H1 (cell line): ENCODE data around the gene NDUFA8. TPM values are rescaled to one million over a fixed set of nuclear protein-coding genes. Genes with fewer than 3 reads are reported as not detected.

Source experiments
- CTCF ChIA-PET: fragments of 300-600 bp; sonication (Branson Sonifier 250); formaldehyde crosslinking; loops from one replicate; lab custom pipeline; 2021; ENCODE audit not compliant: partially characterized antibody; lab: Charles Lee
- POLR2A ChIA-PET: fragments of 300-600 bp; sonication (Branson Sonifier 250); formaldehyde crosslinking; loops from one replicate; lab custom pipeline; 2021; ENCODE audit warnings: inconsistent platforms; ENCODE audit not compliant: partially characterized antibody; lab: Charles Lee
- DNase-seq, 2 experiments: peaks; one replicate each; pipeline versions ENCODE4 v3.0.0 to v3.0.0-alpha.2; 2010 to 2022; ENCODE audit warnings: low spot score in 2 of 2, low read depth in 1 of 2, mixed read lengths in 1 of 2
- FAIRE-seq: peaks from 2 replicates; lab custom pipeline; 2011; peaks lifted over from hg19 to GRCh38; lab: Jason Lieb, UNC
- H2AFZ ChIP-seq: 2 replicates; pipeline ENCODE4 v1.8.1; 2012; ENCODE audit warnings: low read length, inconsistent platforms
- H2AK5ac ChIP-seq: 2 replicates; pipeline ENCODE4 v1.6.1; 2013; ENCODE audit warnings: low read depth, low read length
- H2BK120ac ChIP-seq: replicated peaks from 2 replicates; pipeline ENCODE3; 2013; ENCODE audit warnings: low read depth, low read length, inconsistent platforms
- H2BK12ac ChIP-seq: 2 replicates; pipeline ENCODE4 v1.6.1; 2013; ENCODE audit warnings: low read depth, low read length
- H2BK15ac ChIP-seq: 2 replicates; pipeline ENCODE4 v1.6.1; 2013; ENCODE audit warnings: low read length
- H2BK20ac ChIP-seq: 2 replicates; pipeline ENCODE4 v1.6.1; 2013; ENCODE audit warnings: low read length
- H2BK5ac ChIP-seq: 2 replicates; pipeline ENCODE4 v1.6.1; 2013; ENCODE audit warnings: low read depth, low read length
- H3K14ac ChIP-seq: 2 replicates; pipeline ENCODE4 v1.6.1; 2013; ENCODE audit warnings: inconsistent platforms; ENCODE audit not compliant: insufficient read length
- H3K18ac ChIP-seq: 2 replicates; pipeline ENCODE4 v1.6.1; 2013; ENCODE audit warnings: low read length; ENCODE audit errors: extremely low read depth
- H3K23ac ChIP-seq: 2 replicates; pipeline ENCODE4 v1.6.1; 2013; ENCODE audit warnings: inconsistent platforms; ENCODE audit not compliant: insufficient read length
- H3K23me2 ChIP-seq: 2 replicates; pipeline ENCODE4 v1.6.1; 2013; ENCODE audit warnings: low read depth, low read length
- H3K27ac ChIP-seq: 2 replicates; pipeline ENCODE4 v1.6.1; 2011; ENCODE audit warnings: low read depth, low read length, inconsistent platforms
- H3K27me3 ChIP-seq, 4 experiments: replicated peaks in 1 of 4; 1 replicate in 1 of 4; 2 replicates in 3 of 4; pipeline versions ENCODE4 v1.6.1 to v1.8.1; 2011 to 2013; ENCODE audit warnings: low read length in 3 of 4, mild to moderate bottlenecking in 3 of 4, inconsistent platforms in 2 of 4, mixed read lengths in 2 of 4, moderate library complexity in 1 of 4; ENCODE audit not compliant: control insufficient read depth in 3 of 4, insufficient read depth in 3 of 4; ENCODE audit errors: extremely low read depth in 1 of 4
- H3K36me3 ChIP-seq, 4 experiments: 2 replicates each; pipeline versions ENCODE4 v1.6.1 to v1.8.1; 2011 to 2013; ENCODE audit warnings: mild to moderate bottlenecking in 4 of 4, low read length in 3 of 4, moderate library complexity in 2 of 4, control low read depth in 1 of 4, inconsistent platforms in 1 of 4; ENCODE audit not compliant: insufficient read depth in 4 of 4, control insufficient read depth in 2 of 4
- H3K4ac ChIP-seq: replicated peaks from 2 replicates; pipeline ENCODE3; 2013; ENCODE audit warnings: low read length, low read depth, mixed read lengths, inconsistent platforms; ENCODE audit not compliant: insufficient read length
- H3K4me1 ChIP-seq, 4 experiments: replicated peaks in 1 of 4; 1 replicate in 1 of 4; 2 replicates in 3 of 4; pipeline versions ENCODE4 v1.6.1 to v1.8.1; 2011 to 2013; ENCODE audit warnings: low read length in 3 of 4, inconsistent platforms in 2 of 4, mixed read lengths in 1 of 4; ENCODE audit not compliant: insufficient read depth in 4 of 4, control insufficient read depth in 3 of 4
- H3K4me2 ChIP-seq, 2 experiments: 2 replicates each; pipeline versions ENCODE4 v1.6.1 to v1.8.1; 2011 to 2013; ENCODE audit warnings: low read depth in 2 of 2, low read length in 2 of 2, control low read depth in 1 of 2, inconsistent platforms in 1 of 2, mild to moderate bottlenecking in 1 of 2; ENCODE audit not compliant: insufficient read depth in 1 of 2
- H3K4me3 ChIP-seq, 4 experiments: fragments of 200-600, 300-600 bp in 1 of 4; sonication (generic), shearing (Covaris generic), sonication (Bioruptor Twin) in 1 of 4; 2 replicates each; pipeline versions ENCODE4 v1.5.1 to v1.8.1; 2011 to 2016; ENCODE audit warnings: low read length in 4 of 4, low read depth in 3 of 4, control low read depth in 2 of 4, inconsistent platforms in 2 of 4, mild to moderate bottlenecking in 2 of 4, mixed read lengths in 1 of 4, moderate library complexity in 1 of 4; ENCODE audit not compliant: insufficient read depth in 2 of 4; ENCODE audit errors: extremely low read depth in 1 of 4
- H3K56ac ChIP-seq: replicated peaks from 2 replicates; pipeline ENCODE3; 2013; ENCODE audit warnings: low read depth, mild to moderate bottlenecking, mixed read lengths, low read length, inconsistent platforms; ENCODE audit not compliant: insufficient read length
- H3K79me1 ChIP-seq: 2 replicates; pipeline ENCODE4 v1.6.1; 2013; ENCODE audit warnings: low read depth, low read length, control low read depth
- H3K79me2 ChIP-seq, 2 experiments: 2 replicates each; pipeline versions ENCODE4 v1.6.1 to v1.8.1; 2012 to 2013; ENCODE audit warnings: low read length in 2 of 2, mild to moderate bottlenecking in 2 of 2, inconsistent platforms in 1 of 2; ENCODE audit not compliant: insufficient read depth in 2 of 2, control insufficient read depth in 1 of 2
- H3K9ac ChIP-seq, 4 experiments: replicated peaks in 1 of 4; 1 replicate in 1 of 4; 2 replicates in 3 of 4; pipeline versions ENCODE4 v1.6.1 to v1.8.1; 2011 to 2013; ENCODE audit warnings: low read depth in 3 of 4, low read length in 3 of 4, control low read depth in 2 of 4, mild to moderate bottlenecking in 2 of 4, moderate library complexity in 2 of 4, inconsistent platforms in 1 of 4; ENCODE audit errors: extremely low read depth in 1 of 4
- H3K9me3 ChIP-seq, 2 experiments: 2 replicates each; pipeline versions ENCODE4 v1.6.1 to v1.8.1; 2012 to 2013; ENCODE audit warnings: mild to moderate bottlenecking in 2 of 2, moderate library complexity in 2 of 2, control low read depth in 1 of 2, inconsistent platforms in 1 of 2, low read depth in 1 of 2, low read length in 1 of 2, mixed read lengths in 1 of 2; ENCODE audit not compliant: insufficient read depth in 2 of 2
- H4K20me1 ChIP-seq, 2 experiments: replicated peaks in 1 of 2; 2 replicates each; pipeline versions ENCODE3 to v1.8.1; 2011 to 2013; ENCODE audit warnings: inconsistent platforms in 2 of 2, low read length in 2 of 2, mild to moderate bottlenecking in 1 of 2; ENCODE audit not compliant: insufficient read depth in 2 of 2, control insufficient read depth in 1 of 2
- H4K5ac ChIP-seq: 2 replicates; pipeline ENCODE4 v1.6.1; 2013; ENCODE audit warnings: low read length, low read depth, mixed read lengths, inconsistent platforms; ENCODE audit not compliant: insufficient read length
- H4K8ac ChIP-seq: 2 replicates; pipeline ENCODE4 v1.8.0; 2013; ENCODE audit warnings: mild to moderate bottlenecking, moderate library complexity, low read length, inconsistent platforms; ENCODE audit not compliant: insufficient read depth; ENCODE audit errors: extremely low read depth
- H4K91ac ChIP-seq: replicated peaks from 2 replicates; pipeline ENCODE3; 2013; ENCODE audit warnings: low read length, mixed read lengths, inconsistent platforms; ENCODE audit not compliant: insufficient read length
- BACH1 ChIP-seq: IDR thresholded peaks from 2 replicates; pipeline ENCODE4 v1.6.1; 2012; ENCODE audit warnings: low read length, improper control_type of control experiment
- BCL11A ChIP-seq, 2 experiments: IDR thresholded peaks; one replicate each; pipeline ENCODE4 v1.6.1; 2011; ENCODE audit warnings: low read depth in 2 of 2, low read length in 2 of 2, mild to moderate bottlenecking in 2 of 2
- CEBPB ChIP-seq: IDR thresholded peaks from 2 replicates; pipeline ENCODE4 v1.6.1; 2012; ENCODE audit warnings: low read depth, low read length
- CHD1 ChIP-seq: IDR thresholded peaks from 2 replicates; pipeline ENCODE4 v1.6.1; 2012; ENCODE audit warnings: low read depth, low read length, improper control_type of control experiment
- CHD2 ChIP-seq: IDR thresholded peaks from 2 replicates; pipeline ENCODE4 v1.6.1; 2012; ENCODE audit warnings: low read length, improper control_type of control experiment
- CREB1 ChIP-seq: IDR thresholded peaks from 2 replicates; pipeline ENCODE4 v1.6.1; 2012; ENCODE audit warnings: inconsistent platforms
- CTBP2 ChIP-seq: IDR thresholded peaks from 2 replicates; pipeline ENCODE4 v1.7.0; 2011; ENCODE audit warnings: borderline replicate concordance, mild to moderate bottlenecking, moderate library complexity, mixed read lengths, low read length; ENCODE audit not compliant: insufficient read depth, insufficient read length
- EZH2 ChIP-seq: fragments of 200-600 bp; sonication (generic); IDR thresholded peaks from 2 replicates; pipeline ENCODE4 v1.7.1; 2012; ENCODE audit warnings: low read depth, mild to moderate bottlenecking, moderate library complexity, low read length, inconsistent platforms; ENCODE audit not compliant: severe bottlenecking
- JUND ChIP-seq: IDR thresholded peaks from 2 replicates; pipeline ENCODE4 v1.6.1; 2011; ENCODE audit warnings: mild to moderate bottlenecking, improper control_type of control experiment, low read length
- KDM4A ChIP-seq: IDR thresholded peaks from one replicate; pipeline ENCODE4 v1.7.1; 2012; ENCODE audit warnings: low read depth, mild to moderate bottlenecking, moderate library complexity, low read length, inconsistent platforms; ENCODE audit not compliant: severe bottlenecking
- NRF1 ChIP-seq: IDR thresholded peaks from 2 replicates; pipeline ENCODE4 v1.6.1; 2011; ENCODE audit warnings: mild to moderate bottlenecking, low read depth, low read length, improper control_type of control experiment
- POU5F1 ChIP-seq: IDR thresholded peaks from 2 replicates; pipeline ENCODE4 v1.6.1; 2011; ENCODE audit warnings: low read depth, mild to moderate bottlenecking, low read length, moderate library complexity
- RNF2 ChIP-seq: fragments of 200-900, 300-1000 bp; sonication (generic); IDR thresholded peaks from 2 replicates; pipeline ENCODE4 v1.7.1; 2016; ENCODE audit warnings: borderline replicate concordance, low read depth, mild to moderate bottlenecking, antibody characterized with exemption, low read length; ENCODE audit not compliant: poor library complexity, severe bottlenecking; ENCODE audit errors: missing control alignments
- SP1 ChIP-seq: IDR thresholded peaks from 2 replicates; pipeline ENCODE4 v1.6.1; 2011; ENCODE audit warnings: low read depth, low read length
- ZNF274 ChIP-seq: IDR thresholded peaks from 2 replicates; pipeline ENCODE4 v1.7.0; 2012; ENCODE audit warnings: low read length, borderline replicate concordance; ENCODE audit errors: extremely low read depth
- WGBS, 2 experiments: shearing (Covaris generic) in 1 of 2; methylation state at CpG; one replicate each; pipeline versions ENCODE4 v1.1.6 to v1.1.7; 2013 to 2015; ENCODE audit warnings: low lambda C conversion rate in 2 of 2, mixed read lengths in 2 of 2, inconsistent platforms in 1 of 2, low coverage in 1 of 2, missing lambda C conversion rate in 1 of 2; ENCODE audit not compliant: insufficient replicate concordance in 2 of 2, insufficient coverage in 1 of 2, insufficient read length in 1 of 2; ENCODE audit errors: extremely low coverage in 1 of 2, missing lambda C conversion rate in 1 of 2; 5-methylcytosine and 5-hydroxymethylcytosine counted together
- polyA plus RNA-seq, 7 experiments: library from polyadenylated mRNA; depleted of rRNA in 3 of 7; stranded (reverse) in 5 of 7; unstranded in 2 of 7; fragments of >200 nt in 5 of 7; fragments of 200-250 nt in 2 of 7; gene quantifications; 1 replicate in 5 of 7; 2 replicates in 1 of 7; 4 replicates in 1 of 7; pipeline versions ENCODE4 v1.2.1 to v1.2.3, GENCODE V29; 2011 to 2013; ENCODE audit warnings: missing spikeins in 2 of 7, mixed read lengths in 2 of 7
- total RNA-seq: library from RNA; stranded (reverse); fragmentation: NEBNext Ultra II Directional; extraction: Animal tissue kit (Norgen Biotek cat#: 25700); gene quantifications from 2 replicates; pipeline ENCODE4 v1.2.1, GENCODE V29; 2021

NDUFA8 gene
- total and polyA plus RNA-seq, 2 of the 8 experiments (the other 6 are each of a cell fraction or from before 2014, with no cell fraction given), result 61.0 to 73.8 TPM

GRCh38 chr9:122122468-122122867, 37.1 kb downstream of the NDUFA8 start:
- Histone ChIP-seq H3K79me1 (no peaks in the 10 kb centered on the region), H3K79me2 (no peaks in the 10 kb centered on the region), H3K4me1 (peaks cover 0 to 10% (median 3%) of the 10 kb centered on the region in 4 experiments; a peak in 6 of 7 replicates), H3K36me3 (no peaks in the 10 kb centered on the region), H3K9ac (no peak overlapping the region), H3K23me2 (peaks cover 6% of the 10 kb centered on the region; the same call in 1 of the 2 replicates), H3K27ac (no peak overlapping the region), H3K14ac (no peak overlapping the region), H2AFZ (no peak overlapping the region), H4K5ac (no peak overlapping the region), H4K20me1 (no peaks in the 10 kb centered on the region), H4K91ac (no peak overlapping the region), H3K23ac (no peak overlapping the region), H2BK120ac (no peak overlapping the region), H3K18ac (no peak overlapping the region), H3K4me3 (no peak overlapping the region), H2BK12ac (no peak overlapping the region), H2BK20ac (no peak overlapping the region), H2BK15ac (no peak overlapping the region), H2BK5ac (no peak overlapping the region), H3K4me2 (no peak overlapping the region), H3K9me3 (no peaks in the 10 kb centered on the region), H3K56ac (no peak overlapping the region), H2AK5ac (no peak overlapping the region), H4K8ac (no peak overlapping the region), H3K27me3 (peaks cover 9 to 24% (median 21%) of the 10 kb centered on the region in 4 experiments), H3K4ac (no peak overlapping the region)
- ChIA-PET CTCF (interaction anchor here (0.8 to 15.6 kb wide), 33 partner anchors 11 to 687 kb away, joined by 3 to 544 read pairs (median 8); partner anchors contain the start of genes LHX6, MORN5, MRRF and NDUFA8), POLR2A (interaction anchor here (1.6 kb wide), 1 partner anchor 24 kb away, joined by 9 read pairs; no protein-coding TSS in a partner anchor)
- 80% methylated on average over 6 of the region's 6 CpGs; no CpG with 5 or more reads in 1 of the 2 experiments for WGBS, 2 experiments
- FAIRE-seq (no peak), DNase-seq (no peak)
- TF ChIP-seq RNF2, result no peak
- TF ChIP-seq KDM4A, result no peak
- no peak for TF ChIP-seq POU5F1
- no peak for TF ChIP-seq NRF1
- no peak for TF ChIP-seq CTBP2
- no peak for TF ChIP-seq JUND
- no peak for TF ChIP-seq CEBPB
- TF ChIP-seq BACH1, result no peak
- TF ChIP-seq BCL11A (IDR thresholded peaks at IDR 0.05; ENCODE audit: low read depth in 2 of 2, low read length in 2 of 2), result no peak
- TF ChIP-seq ZNF274, result no peak
- no peak for TF ChIP-seq CHD1
- TF ChIP-seq CREB1, result no peak
- TF ChIP-seq EZH2, result no peak
- no peak for TF ChIP-seq CHD2
- no peak for TF ChIP-seq SP1
